ENCODE measurements around the gene SOX9.

- TF ChIP-seq CTCF (conservative IDR thresholded peaks at IDR 0.05; ENCODE audit: low read depth, low read length) (no peak), EZH2 (IDR thresholded peaks at IDR 0.05; ENCODE audit: low read length, unreplicated experiment) (no peak), EZH2phosphoT487 (IDR thresholded peaks at IDR 0.05; ENCODE audit: borderline replicate concordance, low read length) (no peak)
These were observed 32.9 kb upstream of the SOX9 start for GRCh38 chr17:72087876-72088275.

Data from PC-3 (cell line).